Heart left ventricle (tissue), 13 donors: ENCODE measurements around the gene CRYBG2.

Experiments
- POLR2A ChIP-seq, 2 donors: fragments of 450-650 bp; IDR thresholded peaks; one replicate each; pipeline ENCODE4 v1.6.1; 2017; ENCODE audit warnings: antibody characterized with exemption in 2 of 2, mild to moderate bottlenecking in 2 of 2, moderate library complexity in 2 of 2
- TF ChIP-seq, protein P1 (sequence below), 12 donors: fragments of 200-600 bp; sonication (generic) in 4 of 12; IDR thresholded peaks; one replicate each; pipeline versions ENCODE4 v1.5.0 to v1.8.0; 2018 to 2022; ENCODE audit warnings: antibody characterized with exemption in 12 of 12, mild to moderate bottlenecking in 5 of 12
- donor health status: ischemic (EF 13 %, LVEDD 7.1; RV severe dilation, severe dysfunction).
- donor health status: DM: no; HTN: yes; CAD: no.
- donor health status: DM: no; HTN: no; CAD: no.
- donor health status: ischemic (EF 25% LVEDD 6.9; RV normal size, moderate dysfunction).
- donor health status: ischemic (EF 25% LVEDD 5.7; RV mildly dilated, moderate dysfunction).
- donor health status: ischemic (EF 35%, LVEDD 5.7; RV mildly dilated, moderate dysfunction).
- donor health status: nonischemic (EF 11% LVEDD 7.7; RV severe dilation, severe dysfunction).
- donor health status: DM: yes; HTN: yes; CAD: no.
- donor health status: PGD.
- donor health status: ischemic (EF 29% LVEDD 5.4; RV normal size, mild dysfunction).
- donor health status: nonischemic (EF 23%, LVEDD 6.1; RV moderate dilation, normal function).

GRCh38 chr1:26295194-26296138, 58.5 kb downstream of the CRYBG2 start:
- TF ChIP-seq, protein P1, sequence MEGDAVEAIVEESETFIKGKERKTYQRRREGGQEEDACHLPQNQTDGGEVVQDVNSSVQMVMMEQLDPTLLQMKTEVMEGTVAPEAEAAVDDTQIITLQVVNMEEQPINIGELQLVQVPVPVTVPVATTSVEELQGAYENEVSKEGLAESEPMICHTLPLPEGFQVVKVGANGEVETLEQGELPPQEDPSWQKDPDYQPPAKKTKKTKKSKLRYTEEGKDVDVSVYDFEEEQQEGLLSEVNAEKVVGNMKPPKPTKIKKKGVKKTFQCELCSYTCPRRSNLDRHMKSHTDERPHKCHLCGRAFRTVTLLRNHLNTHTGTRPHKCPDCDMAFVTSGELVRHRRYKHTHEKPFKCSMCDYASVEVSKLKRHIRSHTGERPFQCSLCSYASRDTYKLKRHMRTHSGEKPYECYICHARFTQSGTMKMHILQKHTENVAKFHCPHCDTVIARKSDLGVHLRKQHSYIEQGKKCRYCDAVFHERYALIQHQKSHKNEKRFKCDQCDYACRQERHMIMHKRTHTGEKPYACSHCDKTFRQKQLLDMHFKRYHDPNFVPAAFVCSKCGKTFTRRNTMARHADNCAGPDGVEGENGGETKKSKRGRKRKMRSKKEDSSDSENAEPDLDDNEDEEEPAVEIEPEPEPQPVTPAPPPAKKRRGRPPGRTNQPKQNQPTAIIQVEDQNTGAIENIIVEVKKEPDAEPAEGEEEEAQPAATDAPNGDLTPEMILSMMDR (IDR thresholded peaks at IDR 0.05), result no peak
- no peak for TF ChIP-seq POLR2A (IDR thresholded peaks at IDR 0.05)
